Measurements from ENCODE around the gene POU6F2.
"Not testable (repeated sequence)": the region's sequence is repeated elsewhere in the genome, so short reads cannot be mapped to it uniquely, and the experiment has no call there.

The POU6F2 gene, protein sequence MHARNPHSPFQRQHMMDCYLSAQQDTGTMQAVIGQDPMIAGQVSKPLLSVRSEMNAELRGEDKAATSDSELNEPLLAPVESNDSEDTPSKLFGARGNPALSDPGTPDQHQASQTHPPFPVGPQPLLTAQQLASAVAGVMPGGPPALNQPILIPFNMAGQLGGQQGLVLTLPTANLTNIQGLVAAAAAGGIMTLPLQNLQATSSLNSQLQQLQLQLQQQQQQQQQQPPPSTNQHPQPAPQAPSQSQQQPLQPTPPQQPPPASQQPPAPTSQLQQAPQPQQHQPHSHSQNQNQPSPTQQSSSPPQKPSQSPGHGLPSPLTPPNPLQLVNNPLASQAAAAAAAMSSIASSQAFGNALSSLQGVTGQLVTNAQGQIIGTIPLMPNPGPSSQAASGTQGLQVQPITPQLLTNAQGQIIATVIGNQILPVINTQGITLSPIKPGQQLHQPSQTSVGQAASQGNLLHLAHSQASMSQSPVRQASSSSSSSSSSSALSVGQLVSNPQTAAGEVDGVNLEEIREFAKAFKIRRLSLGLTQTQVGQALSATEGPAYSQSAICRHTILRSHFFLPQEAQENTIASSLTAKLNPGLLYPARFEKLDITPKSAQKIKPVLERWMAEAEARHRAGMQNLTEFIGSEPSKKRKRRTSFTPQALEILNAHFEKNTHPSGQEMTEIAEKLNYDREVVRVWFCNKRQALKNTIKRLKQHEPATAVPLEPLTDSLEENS

DNA sequence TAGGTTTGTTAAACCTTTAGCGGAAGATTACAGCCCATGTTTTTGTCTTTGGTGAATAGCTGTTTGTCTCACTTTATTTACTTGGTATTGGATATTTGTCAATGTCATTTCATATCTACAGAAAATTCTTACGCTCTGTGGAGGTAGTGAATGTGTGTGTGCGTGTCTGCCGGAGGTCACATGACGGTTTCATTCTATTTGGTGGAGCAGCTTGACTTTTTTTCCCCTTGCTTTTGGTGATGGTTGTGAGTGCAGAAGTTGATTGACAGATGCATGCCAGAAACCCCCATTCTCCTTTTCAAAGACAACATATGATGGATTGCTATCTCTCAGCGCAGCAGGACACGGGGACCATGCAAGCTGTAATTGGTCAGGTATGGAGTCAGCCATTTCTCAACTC lies at the start of gene POU6F2:
TSS of gene POU6F2 (plus strand) at position 225 of the 400 bp plus-strand sequence. CDS start at position 270, 45 bp downstream.
- DNase-seq (ENCODE audit: low spot score), result no peak

DNA sequence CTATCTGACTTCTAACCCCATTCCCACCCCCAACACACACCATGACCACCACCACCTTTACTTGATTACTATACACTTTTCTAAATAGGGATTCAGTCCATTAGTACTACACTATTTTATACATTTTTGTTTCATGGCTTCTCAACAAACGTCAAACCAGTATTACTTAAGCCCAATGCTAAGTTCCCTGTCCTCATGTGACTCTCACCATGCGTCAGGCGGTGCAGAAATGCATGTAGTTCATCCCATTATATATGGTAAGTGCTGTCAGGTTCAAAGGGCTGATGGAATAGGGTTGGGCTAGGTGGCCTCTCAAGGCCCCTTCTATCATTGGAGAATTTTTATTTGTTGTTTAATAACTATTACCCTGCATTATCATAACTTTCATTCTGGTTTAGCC lies 49.2 kb upstream of the POU6F2 start:
- DNase-seq (ENCODE audit: low spot score), result no peak

DNA sequence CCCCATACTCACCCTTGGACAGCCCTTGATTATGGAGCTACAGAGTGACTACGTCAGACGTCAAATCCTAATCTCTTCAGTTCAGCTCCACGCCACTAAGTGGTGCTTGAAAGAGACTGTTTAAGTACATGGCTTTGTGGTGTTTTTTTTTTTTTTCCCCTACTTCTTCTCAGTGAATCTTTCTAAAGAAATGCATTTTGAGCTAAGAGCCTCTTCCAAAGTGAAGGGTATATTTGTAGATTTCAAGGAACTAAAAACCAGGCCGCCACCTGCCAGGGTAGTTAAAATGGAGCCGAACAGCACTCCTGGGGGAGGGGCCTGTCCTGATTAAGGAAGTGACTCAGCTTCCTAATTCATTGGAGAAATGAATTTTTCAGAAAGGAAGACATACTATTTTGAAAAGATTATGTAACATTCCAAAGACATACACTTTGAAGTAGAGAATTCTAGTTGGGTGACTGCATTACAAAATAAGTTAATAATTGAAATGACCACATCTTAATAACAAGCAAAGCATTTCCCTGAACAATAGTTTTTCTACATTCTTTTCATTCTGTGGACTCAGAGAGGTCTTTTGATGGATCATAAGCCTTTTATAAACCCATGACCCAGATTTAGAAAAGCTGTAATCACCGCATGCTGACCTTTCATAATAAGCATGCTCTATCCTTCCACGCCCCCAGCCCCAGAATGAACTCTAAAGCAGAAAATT lies 48.1 kb upstream of the POU6F2 start:
- peak; percentile 97 for DNase-seq (ENCODE audit: low spot score)

DNA sequence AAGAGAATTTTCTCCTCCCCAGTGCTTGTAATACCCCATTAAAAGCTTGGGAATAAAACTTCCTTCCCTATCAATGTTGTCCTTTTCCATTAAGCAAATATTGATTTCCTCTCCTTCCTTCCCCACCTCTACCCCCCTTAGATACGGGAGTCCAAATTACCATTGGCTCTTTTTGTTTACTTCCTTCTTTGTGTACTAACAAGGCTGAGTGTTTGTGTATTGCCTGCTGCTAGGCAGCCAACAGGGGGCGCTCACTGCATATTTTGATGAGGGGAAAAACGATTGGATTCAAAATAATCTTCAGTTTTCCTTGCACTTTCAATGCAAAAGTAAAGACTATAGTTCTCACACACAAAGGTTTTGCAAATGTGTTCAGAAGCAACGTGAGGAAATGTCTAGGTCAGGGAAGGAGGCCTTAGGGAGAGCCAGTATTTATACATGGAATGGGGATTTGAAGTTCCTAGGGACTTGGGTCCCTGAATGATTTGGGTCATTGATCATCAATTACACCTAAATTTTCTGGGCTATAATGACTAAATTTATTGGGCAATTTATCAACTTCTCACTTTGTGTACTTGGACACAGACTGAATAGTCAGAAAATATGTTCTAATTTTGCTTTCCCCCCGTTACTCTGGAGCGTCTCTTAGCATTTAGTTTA lies 45.1 kb upstream of the POU6F2 start:
- DNase-seq (ENCODE audit: low spot score), result peak; percentile 64

DNA sequence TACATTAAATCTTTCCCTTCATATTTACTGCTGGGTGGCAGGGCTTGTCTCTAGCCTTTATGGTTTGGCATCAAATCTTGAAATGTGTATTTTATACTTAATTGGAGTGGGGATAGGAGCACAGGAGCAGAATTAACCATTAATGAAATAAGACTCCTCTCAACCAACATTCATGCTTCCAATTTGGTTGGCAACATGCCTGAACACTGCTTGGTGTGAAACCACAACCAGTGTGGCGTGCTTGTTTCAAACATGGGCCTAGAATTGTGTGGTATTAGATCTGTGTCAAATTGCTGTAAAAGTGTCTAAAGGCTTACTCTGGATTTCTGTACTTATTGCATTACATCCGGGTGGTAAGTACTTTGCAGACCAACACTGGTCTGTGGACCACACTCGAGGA lies 43.7 kb upstream of the POU6F2 start:
- DNase-seq (ENCODE audit: low spot score), result peak; percentile 6

DNA sequence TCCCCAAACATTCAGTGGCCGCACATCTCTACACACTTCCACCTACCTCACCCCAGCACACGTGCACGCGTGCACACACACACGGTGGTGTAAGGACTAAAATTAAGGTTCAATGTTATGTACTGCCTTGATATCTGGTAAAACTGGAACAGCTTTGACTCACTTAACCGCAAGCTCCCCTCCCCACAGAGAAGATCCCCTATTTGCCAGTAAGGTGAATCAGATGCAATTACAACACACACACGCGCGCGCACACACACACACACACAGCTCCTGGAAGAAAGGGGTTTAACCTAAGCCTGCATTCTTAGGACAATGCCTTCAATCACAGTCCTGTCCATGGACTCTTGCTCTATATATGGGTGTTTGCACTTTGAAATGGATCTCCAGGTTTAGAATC lies 43.2 kb upstream of the POU6F2 start:
- peak; percentile 26 for DNase-seq (ENCODE audit: low spot score)

DNA sequence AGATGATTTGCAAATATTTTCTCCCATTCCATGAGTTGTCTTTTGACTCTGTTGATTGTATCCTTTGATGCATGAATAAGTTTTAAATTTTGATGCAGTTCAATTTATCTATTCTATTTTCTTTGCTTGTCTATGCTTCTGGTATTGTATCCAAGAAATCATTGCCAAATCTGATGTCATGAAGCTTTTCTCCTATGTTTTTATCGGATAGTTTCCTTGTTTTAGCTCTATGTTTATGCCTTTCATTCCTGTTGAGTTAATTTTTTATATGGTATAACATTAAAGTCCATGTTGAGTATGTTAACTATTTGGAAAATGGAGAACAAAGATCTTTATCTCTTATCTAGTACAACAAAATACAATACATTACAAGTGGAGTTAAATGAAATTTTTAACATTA lies 41.1 kb upstream of the POU6F2 start:
- DNase-seq (ENCODE audit: low spot score), result no peak

DNA sequence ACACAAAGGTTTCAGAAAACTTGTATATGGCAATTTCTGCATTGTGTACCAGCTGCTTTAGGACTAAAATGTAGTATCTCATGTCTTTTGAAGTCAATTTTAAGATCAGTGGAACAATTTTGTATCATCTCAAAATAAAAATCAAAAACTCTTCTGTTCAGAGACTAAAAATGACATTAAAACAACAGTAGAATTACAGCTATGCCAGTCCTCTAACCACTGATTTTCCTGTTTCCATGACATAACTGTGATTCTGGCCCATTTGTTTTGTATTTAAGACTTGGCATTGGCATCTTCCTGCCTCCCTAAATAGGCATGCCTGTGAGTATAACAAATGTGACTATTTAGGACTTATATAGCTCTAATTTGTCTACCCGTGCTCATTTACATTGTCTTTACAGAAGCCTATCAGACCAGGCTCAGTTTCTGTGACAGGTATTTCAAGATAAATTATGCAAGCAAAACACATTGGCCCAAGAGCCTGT lies 39.7 kb upstream of the POU6F2 start:
- DNase-seq (ENCODE audit: low spot score), result no peak

DNA sequence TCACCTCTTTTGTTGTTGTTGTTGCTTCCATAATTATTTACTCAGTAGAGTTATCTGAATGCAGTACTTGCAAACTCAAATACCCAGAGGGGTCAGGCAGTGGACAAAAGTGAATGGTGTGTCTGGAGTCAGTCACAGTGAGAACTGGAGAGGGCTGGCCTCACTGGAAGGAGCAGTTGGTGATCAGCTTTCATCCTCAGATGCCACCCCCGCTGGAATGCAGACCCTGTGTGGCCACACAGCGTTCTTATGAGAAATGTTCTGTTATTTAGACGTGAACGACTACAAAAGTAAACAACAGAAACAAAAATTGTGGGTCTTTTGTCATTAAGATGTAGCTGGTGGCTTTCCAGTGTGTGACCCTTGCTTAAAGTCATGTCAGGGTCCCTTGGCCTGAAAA lies 39.1 kb upstream of the POU6F2 start:
- DNase-seq (ENCODE audit: low spot score), result no peak

DNA sequence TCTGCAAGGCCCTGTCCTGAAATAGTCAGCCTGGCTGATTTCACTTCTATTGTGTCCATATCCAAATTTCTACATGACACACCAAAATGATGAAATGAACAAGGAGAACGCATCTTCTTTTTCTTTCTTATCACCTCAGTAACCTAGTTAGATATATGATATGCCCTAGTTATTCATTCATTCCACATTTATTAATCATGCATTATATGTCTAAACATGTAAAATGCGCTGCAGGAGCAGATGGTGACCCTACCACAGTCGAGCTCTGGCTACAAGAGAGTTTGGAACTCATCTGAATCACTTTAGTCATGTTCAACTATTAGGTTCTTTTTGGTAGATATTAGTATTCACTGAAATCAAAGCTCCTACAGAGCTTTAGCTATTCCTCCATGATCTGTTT lies 36.9 kb upstream of the POU6F2 start:
- no peak for DNase-seq (ENCODE audit: low spot score)

DNA sequence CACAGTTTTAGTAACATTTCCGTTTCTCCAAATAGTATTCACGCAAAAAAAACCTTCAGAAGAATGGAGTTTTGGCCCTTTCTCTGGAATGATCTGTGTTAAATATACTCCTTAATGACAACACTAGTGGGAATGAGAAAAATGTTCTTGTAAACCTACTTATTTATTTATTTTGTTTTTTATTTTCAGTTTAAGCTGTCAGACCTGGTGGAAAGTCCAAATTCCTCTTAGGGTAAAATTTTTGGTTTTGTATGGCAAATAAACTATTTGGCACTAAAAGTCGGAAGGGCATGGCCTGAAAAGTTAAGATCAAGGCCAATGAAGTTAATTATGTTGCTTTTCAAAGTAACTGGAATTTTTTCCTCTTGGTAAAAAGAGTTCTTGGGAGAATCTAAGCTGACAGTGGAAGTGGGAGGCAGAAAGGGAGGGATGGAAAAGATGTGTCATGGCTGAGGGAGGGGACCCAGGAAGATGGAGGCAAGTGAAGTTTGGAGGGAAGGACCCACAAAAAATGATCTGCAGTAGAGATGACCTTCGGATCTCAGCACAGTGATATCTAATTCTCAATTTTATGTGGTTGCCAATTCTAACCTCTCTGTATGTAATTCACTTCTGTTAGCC lies 35.2 kb upstream of the POU6F2 start:
- DNase-seq (ENCODE audit: low spot score), result no peak

DNA sequence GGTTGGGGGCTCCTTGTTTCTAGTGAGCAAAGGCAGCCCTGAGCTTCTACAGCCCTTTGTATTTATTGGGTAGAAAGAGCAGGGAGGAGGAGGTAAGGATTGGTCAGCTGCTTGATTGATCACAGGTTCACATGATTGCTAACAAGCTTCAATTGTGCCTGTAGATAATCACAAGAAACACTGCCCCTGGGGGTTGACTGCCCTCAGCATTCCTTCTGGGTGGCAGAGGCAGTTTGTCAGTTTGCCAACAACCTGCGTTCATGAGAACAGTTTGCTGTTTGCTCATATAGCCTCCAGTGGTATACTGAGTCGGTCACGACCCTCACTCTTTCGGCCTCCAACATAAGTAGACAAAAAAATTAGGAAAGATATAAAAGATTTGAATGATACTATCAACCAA lies 30.2 kb upstream of the POU6F2 start:
- not testable (repeated sequence) for DNase-seq (ENCODE audit: low spot score)

DNA sequence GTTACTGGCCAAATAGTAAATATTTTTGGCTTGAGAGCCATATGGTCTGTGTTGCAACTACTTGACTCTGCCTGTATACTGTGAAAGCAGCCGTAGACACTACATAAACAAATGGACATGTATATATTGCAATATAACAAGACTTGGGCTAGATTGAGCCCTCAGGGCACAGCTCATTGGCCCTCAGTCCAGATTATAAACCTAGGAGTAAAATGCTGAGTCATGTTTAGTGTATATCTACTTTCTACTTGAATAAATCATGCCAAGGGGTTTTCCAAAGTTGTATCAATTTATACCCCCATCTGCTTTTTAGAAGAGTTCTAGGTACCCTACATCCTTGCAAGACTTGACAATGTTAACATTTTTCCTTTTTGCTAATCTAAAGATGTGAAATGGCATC lies 27.4 kb upstream of the POU6F2 start:
- DNase-seq (ENCODE audit: low spot score), result no peak

DNA sequence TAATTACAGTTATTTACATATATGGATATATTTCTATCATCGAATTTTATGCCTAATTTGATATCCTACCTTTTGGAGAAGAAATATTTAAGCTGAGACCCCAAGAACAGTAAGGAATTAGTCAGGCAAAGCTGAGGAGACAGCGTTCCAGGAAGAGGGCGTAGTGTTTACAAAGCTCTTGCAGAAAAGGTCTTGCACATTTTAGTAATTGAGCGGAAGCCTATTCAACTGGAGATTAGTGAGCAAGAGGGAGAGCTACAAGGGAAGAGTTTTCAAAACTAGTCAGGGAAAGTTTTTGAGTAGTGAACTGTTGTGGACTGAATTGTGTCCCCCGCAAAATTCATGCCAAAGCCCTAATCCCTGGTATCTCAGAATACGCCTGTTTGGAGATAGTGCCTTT lies 26.5 kb upstream of the POU6F2 start:
- DNase-seq (ENCODE audit: low spot score), result no peak

DNA sequence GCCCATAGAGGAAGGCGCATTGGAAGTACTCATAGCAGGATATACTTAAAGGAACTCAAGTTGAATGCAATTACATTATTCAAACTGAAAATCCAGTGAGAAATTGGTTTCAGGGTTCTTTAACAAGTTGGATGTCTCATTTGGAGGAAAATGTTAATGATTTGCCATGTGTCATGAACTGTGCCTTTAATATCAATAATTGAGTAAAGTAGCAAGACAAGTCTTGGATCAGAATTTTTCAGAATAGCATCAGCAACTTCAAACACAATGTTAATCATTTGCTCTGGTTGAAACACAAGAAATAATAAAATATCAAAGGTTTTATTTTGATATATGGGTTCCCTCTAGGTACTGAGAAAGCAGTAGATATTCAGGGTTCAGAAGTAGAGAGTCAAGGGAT lies 24.5 kb upstream of the POU6F2 start:
- peak; percentile 6 for DNase-seq (ENCODE audit: low spot score)

DNA sequence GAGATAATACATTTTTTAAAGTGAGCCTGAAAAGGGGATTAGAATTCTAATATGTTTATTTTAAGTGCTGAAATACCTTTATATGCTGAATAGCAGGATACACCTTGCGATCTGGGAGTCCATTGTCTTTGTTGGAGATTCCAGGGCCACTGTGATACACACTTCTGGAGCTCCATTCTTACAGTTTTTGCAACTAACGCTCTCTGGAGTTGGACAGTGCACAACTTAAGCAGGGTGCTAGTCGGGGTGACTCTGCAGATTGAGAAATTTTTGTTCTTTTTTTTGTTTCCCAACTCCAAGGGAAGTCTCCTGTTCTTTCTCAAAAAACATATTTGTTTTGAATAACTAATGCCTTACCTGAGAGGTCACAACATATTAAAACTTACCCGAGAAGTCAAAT lies 23.7 kb upstream of the POU6F2 start:
- no peak for DNase-seq (ENCODE audit: low spot score)

DNA sequence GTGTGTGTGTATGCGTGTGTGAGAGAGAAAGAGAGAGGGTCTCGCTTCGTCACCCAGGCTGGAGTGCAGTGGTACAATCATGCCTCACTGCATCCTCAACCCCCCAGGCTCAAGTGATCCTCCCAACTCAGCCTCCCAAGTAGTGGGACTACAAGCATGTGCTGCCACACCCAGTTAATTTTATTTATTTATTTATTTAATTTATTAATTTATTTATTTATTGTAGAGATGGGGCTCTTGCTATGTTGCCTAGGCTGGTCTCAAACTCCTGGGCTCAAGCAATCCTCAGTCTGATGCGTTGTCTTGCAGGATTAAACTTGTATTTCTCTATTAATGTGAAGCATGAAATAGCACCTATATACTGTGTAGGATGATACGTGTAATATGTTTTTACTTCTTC lies 21.8 kb upstream of the POU6F2 start:
- no peak for DNase-seq (ENCODE audit: low spot score)

DNA sequence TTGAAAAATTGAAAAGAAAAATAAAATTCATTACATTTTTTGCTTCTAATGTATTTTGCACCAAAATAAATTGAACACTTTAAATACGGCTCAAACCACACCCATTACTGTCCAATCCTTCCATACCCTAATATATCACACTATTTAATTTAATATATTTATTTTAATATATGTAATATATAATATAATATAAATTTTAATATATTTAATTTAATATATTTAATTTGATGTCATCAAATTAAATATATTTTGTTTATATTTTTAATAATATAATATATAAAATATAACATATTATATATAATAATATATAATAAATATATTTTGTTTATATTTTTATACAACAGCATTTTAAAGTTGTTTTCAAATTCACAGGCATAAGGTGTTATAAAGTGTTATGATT lies 15.7 kb upstream of the POU6F2 start:
- DNase-seq (ENCODE audit: low spot score), result no peak

DNA sequence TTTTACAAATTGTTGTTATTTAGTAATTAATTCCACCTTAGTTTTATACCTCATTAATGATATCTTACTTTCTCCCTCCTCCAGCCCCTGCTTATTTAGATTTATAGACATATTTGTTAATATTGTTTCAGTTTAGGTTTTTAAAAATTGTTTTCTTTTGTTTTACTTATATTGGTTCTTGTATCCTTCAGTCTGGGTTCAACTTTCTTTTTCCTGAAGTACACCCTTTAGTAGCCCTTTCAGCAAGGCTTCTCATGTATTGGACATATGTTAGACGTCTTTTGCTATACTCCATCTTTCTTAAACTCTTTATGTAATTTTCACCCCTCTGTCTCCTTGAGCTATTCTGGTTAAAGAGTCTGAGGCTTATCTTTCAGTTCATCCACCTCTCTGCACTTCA lies 12.8 kb upstream of the POU6F2 start:
- no peak for DNase-seq (ENCODE audit: low spot score)

DNA sequence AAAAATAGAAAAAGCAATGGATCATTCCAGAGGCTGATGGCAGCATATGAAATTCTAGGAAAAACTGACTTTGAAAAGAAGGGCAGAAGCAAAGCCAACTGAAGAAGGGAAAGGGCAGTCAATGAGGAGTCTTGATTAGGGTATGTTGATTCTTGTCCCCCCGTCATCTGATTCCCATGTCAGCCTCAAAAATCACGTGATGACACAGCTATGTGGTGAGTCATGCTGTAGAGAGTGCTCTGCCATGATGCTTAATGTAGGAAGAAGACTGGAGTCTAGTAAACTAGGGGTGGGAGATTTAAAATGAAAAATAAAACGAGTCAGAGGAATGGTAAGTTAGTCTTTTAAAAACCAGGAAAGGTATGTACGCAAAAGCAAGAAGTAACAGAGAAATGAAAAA lies 3.9 kb upstream of the POU6F2 start:
- no peak for DNase-seq (ENCODE audit: low spot score)

DNA sequence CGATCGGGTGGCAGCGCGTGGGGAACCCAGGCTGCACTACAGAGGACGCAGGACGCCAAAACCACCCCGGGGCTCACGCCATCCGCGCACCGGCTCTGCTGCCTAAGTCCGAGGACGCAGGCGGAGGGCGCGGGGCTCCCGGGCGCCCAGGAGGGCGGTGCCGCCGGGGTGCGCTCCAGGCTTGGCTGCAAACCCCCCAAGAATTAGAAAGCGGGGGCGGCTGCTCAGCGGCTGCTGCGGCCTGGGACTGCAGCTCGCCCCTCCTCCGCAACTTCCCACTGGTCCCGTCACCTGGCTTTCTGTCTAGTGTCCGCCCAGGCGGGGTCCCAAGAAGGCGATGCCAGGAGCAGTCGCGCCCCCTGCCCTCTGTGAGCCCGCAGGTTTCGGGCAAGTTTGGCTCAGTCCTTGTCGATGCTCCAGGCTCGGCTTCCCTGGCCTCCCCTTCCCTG lies 1.7 kb upstream of the POU6F2 start:
- no peak for DNase-seq (ENCODE audit: low spot score)

DNA sequence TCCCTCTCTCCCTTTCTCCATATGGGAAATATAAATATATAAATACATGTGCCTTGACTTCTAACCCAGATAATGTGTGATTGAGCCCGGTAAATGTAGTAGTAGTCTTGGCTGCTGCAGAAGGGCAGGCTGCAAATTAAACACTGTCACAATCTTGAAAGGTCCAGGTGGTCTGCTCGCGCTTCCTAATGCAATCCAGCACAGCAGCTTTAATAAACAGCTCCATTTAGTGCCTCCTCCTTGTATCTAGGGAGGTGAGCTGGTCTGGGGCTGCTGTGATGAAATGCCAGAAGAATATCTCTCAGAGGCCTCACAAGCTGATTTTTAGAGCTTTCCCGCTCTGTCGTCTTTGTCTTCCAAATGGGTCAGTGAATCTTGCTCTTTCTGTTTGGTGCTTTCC lies 782 bp downstream of the POU6F2 start:
- DNase-seq (ENCODE audit: low spot score), result no peak

Data from kidney tubule cell (primary cell).